ENCODE data around the gene WDR36. TPM values are rescaled to one million over a fixed set of nuclear protein-coding genes. Genes with fewer than 3 reads are reported as not detected.

The WDR36 gene
- total and polyA plus RNA-seq, 4 donors, result 7.8 to 34.3 (median 15.5) TPM

DNA sequence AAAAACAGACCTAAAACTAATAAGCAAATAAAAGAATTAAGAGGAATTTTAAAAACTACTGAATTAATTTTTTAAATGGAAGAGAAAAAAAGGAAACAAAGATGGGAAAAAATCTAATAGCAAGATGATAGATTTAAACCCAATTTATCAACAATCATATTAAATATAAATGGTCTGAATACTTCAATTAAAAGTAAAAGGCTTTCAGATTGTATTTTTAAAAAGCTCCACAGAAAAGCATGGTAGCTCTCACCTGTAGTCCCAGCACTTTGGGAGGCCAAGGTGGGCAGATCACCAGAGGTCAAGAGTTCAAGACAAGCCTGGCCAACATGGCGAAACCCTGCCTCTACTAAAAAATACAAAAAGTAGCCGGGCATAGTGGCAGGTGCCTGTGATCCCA, 32.0 kb upstream of the WDR36 start:
- H3K9me3 ChIP-seq (ENCODE audit: control insufficient read depth in 4 of 4, insufficient read depth in 3 of 4, low read length in 3 of 4), result no peaks in the 10 kb centered on the region
- H3K36me3 ChIP-seq (ENCODE audit: control insufficient read depth in 4 of 4, insufficient read depth in 4 of 4, low read length in 4 of 4), result no peaks in the 10 kb centered on the region
- no peak for DNase-seq
- 89 to 95% methylated on average over 2 of the region's 2 CpGs for WGBS, 2 donors
- TF ChIP-seq, protein P1, sequence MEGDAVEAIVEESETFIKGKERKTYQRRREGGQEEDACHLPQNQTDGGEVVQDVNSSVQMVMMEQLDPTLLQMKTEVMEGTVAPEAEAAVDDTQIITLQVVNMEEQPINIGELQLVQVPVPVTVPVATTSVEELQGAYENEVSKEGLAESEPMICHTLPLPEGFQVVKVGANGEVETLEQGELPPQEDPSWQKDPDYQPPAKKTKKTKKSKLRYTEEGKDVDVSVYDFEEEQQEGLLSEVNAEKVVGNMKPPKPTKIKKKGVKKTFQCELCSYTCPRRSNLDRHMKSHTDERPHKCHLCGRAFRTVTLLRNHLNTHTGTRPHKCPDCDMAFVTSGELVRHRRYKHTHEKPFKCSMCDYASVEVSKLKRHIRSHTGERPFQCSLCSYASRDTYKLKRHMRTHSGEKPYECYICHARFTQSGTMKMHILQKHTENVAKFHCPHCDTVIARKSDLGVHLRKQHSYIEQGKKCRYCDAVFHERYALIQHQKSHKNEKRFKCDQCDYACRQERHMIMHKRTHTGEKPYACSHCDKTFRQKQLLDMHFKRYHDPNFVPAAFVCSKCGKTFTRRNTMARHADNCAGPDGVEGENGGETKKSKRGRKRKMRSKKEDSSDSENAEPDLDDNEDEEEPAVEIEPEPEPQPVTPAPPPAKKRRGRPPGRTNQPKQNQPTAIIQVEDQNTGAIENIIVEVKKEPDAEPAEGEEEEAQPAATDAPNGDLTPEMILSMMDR (IDR thresholded peaks at IDR 0.05; ENCODE audit: control extremely low read depth, extremely low read depth), result no peak
- H3K27ac ChIP-seq (ENCODE audit: low read depth in 1 of 2, low read length in 1 of 2), result no peak overlapping the region
- no peak for ATAC-seq (ENCODE audit: insufficient read depth, low FRiP score)
- peaks cover 0 to 6% (median 0%) of the 10 kb centered on the region in 5 donors for H3K4me1 ChIP-seq (ENCODE audit: control insufficient read depth in 5 of 5, insufficient read depth in 5 of 5, low read length in 5 of 5)
- H3K4me3 ChIP-seq, result no peak overlapping the region
- no peak overlapping the region for H3K9ac ChIP-seq (ENCODE audit: insufficient read depth in 1 of 2, low read length in 2 of 2)
- H3K27me3 ChIP-seq (ENCODE audit: control insufficient read depth in 3 of 3, insufficient read depth in 3 of 3, low read length in 2 of 3), result no peaks in the 10 kb centered on the region

GRCh38 chr5:111061618-111062017, 30.5 kb upstream of the WDR36 start:
- DNase-seq (no peak), ATAC-seq (ENCODE audit: insufficient read depth, low FRiP score) (no peak)
- Histone ChIP-seq H3K9me3 (ENCODE audit: control insufficient read depth in 4 of 4, insufficient read depth in 3 of 4, low read length in 3 of 4) (no peaks in the 10 kb centered on the region), H3K27me3 (ENCODE audit: control insufficient read depth in 3 of 3, insufficient read depth in 3 of 3, low read length in 2 of 3) (no peaks in the 10 kb centered on the region), H3K36me3 (ENCODE audit: control insufficient read depth in 4 of 4, insufficient read depth in 4 of 4, low read length in 4 of 4) (no peaks in the 10 kb centered on the region), H3K27ac (ENCODE audit: low read depth in 1 of 2, low read length in 1 of 2) (no peak overlapping the region), H3K4me1 (ENCODE audit: control insufficient read depth in 5 of 5, insufficient read depth in 5 of 5, low read length in 5 of 5) (peaks cover 0 to 6% (median 0%) of the 10 kb centered on the region in 5 donors), H3K4me3 (no peak overlapping the region), H3K9ac (ENCODE audit: insufficient read depth in 1 of 2, low read length in 2 of 2) (no peak overlapping the region)
- TF ChIP-seq, protein P1 (IDR thresholded peaks at IDR 0.05; ENCODE audit: control extremely low read depth, extremely low read depth), result no peak

GRCh38 chr5:111063709-111064322, 28.3 kb upstream of the WDR36 start:
- TF ChIP-seq, protein P1 (IDR thresholded peaks at IDR 0.05; ENCODE audit: control extremely low read depth, extremely low read depth), result no peak
- H3K4me3 ChIP-seq, result no peak overlapping the region
- H3K36me3 ChIP-seq (ENCODE audit: control insufficient read depth in 4 of 4, insufficient read depth in 4 of 4, low read length in 4 of 4), result no peaks in the 10 kb centered on the region
- ATAC-seq (ENCODE audit: insufficient read depth, low FRiP score), result no peak
- H3K9me3 ChIP-seq (ENCODE audit: control insufficient read depth in 4 of 4, insufficient read depth in 3 of 4, low read length in 3 of 4), result no peaks in the 10 kb centered on the region
- 43 to 56% methylated on average over 3 of the region's 3 CpGs for WGBS, 2 donors
- H3K27ac ChIP-seq (ENCODE audit: low read depth in 1 of 2, low read length in 1 of 2), result no peak overlapping the region
- peaks cover 0 to 6% (median 0%) of the 10 kb centered on the region in 5 donors for H3K4me1 ChIP-seq (ENCODE audit: control insufficient read depth in 5 of 5, insufficient read depth in 5 of 5, low read length in 5 of 5)
- peak in 1 of 3 donors; percentile 24 for DNase-seq
- peaks cover 0 to 17% (median 8%) of the 10 kb centered on the region in 3 donors for H3K27me3 ChIP-seq (ENCODE audit: control insufficient read depth in 3 of 3, insufficient read depth in 3 of 3, low read length in 2 of 3)
- H3K9ac ChIP-seq (ENCODE audit: insufficient read depth in 1 of 2, low read length in 2 of 2), result no peak overlapping the region

Measured in lung (tissue), 12 donors.